Psoas muscle (tissue), 8 donors: ENCODE measurements around the gene MTHFD2. TPM values are rescaled to one million over a fixed set of nuclear protein-coding genes. Genes with fewer than 3 reads are reported as not detected.

Source experiments
- ATAC-seq, 4 donors: fragments of 200-7000 bp; cut with Tn5 transposase; one replicate each; pipeline ENCODE4 v1.9.1; 2020; ENCODE audit warnings: moderate library complexity in 3 of 4, mild to moderate bottlenecking in 2 of 4
- DNase-seq, 2 donors: peaks; one replicate each; pipeline ENCODE4 v3.0.0-alpha.2; 2020
- H3K27ac ChIP-seq: fragments of 200-600 bp; one replicate; pipeline ENCODE4 v1.8.0; 2022
- H3K27me3 ChIP-seq, 3 donors: fragments of 200-600 bp in 1 of 3; one replicate each; pipeline versions ENCODE4 v1.6.1 to v1.8.0; 2013 to 2022; ENCODE audit warnings: low read length in 2 of 3, mild to moderate bottlenecking in 2 of 3, moderate library complexity in 1 of 3; ENCODE audit not compliant: insufficient read depth in 3 of 3
- H3K36me3 ChIP-seq, 2 donors: fragments of 200-600 bp in 1 of 2; one replicate each; pipeline versions ENCODE4 v1.6.1 to v1.8.0; 2013 to 2022; ENCODE audit warnings: low read depth in 1 of 2, mild to moderate bottlenecking in 1 of 2, moderate library complexity in 1 of 2; ENCODE audit not compliant: insufficient read depth in 1 of 2
- H3K4me1 ChIP-seq: fragments of 200-600 bp; one replicate; pipeline ENCODE4 v1.8.0; 2022
- H3K4me3 ChIP-seq: fragments of 200-600 bp; one replicate; pipeline ENCODE4 v1.8.0; 2022; ENCODE audit warnings: mild to moderate bottlenecking
- H3K9me3 ChIP-seq: fragments of 200-600 bp; one replicate; pipeline ENCODE4 v1.8.0; 2022
- CTCF ChIP-seq: fragments of 200-600 bp; IDR thresholded peaks from one replicate; pipeline ENCODE4 v1.8.0; 2022; ENCODE audit warnings: antibody characterized with exemption
- WGBS, 3 donors: extraction: QIAGEN DNeasy Blood & Tissue Kit; methylation state at CpG; one replicate each; pipeline versions ENCODE4 v1.1.6 to v1.1.7; 2013; 5-methylcytosine and 5-hydroxymethylcytosine counted together
- intact Hi-C, 2 donors: fragments of 100-400 bp; cut with DNase I; formaldehyde crosslinking; loops; one replicate each; pipeline versions ENCODE4 v1.11.0 to v1.14.2; 2022
- polyA plus RNA-seq, 3 donors: library from polyadenylated mRNA; stranded (reverse); fragments of 200-250 nt; gene quantifications; one replicate each; pipeline ENCODE4 v1.2.3, GENCODE V29; 2013
- total RNA-seq, 4 donors: library from RNA; stranded (reverse); fragmentation: NEBNext Ultra II Directional in 2 of 4; extraction: Animal tissue kit (Norgen Biotek cat#: 25700) in 2 of 4; gene quantifications; one replicate each; pipeline versions ENCODE4 v1.2.1 to v1.2.4, GENCODE V29; 2021 to 2023
- donor health status: healthy with polysubstance abuse.
- donor health status: DM: no; HTN: no; CAD: no; lungs with moderate emphysema.
- donor health status: Bipolar disorder and iron deficiency.
- donor health status: healthy.
- donor health status: DM: yes; HTN: yes; CAD: no.
- donor health status: DM: no; HTN: no; CAD: no.
- donor health status: DM: no; HTN: no; CAD: no.
- donor health status: DM: yes; HTN: yes; CAD: no.

Gene MTHFD2
- total and polyA plus RNA-seq, 7 donors, result 16.6 to 112 (median 60.4) TPM

GRCh38 chr2:74262681-74263080 lies 64.3 kb downstream of the MTHFD2 start:
- Histone ChIP-seq H3K36me3 (no peaks in the 10 kb centered on the region), H3K9me3 (no peaks in the 10 kb centered on the region), H3K4me3 (no peak overlapping the region), H3K27me3 (no peaks in the 10 kb centered on the region), H3K4me1 (no peaks in the 10 kb centered on the region), H3K27ac (no peak overlapping the region)
- no peak for DNase-seq
- intact Hi-C loops, result loop anchor here in 1 of 2 donors (10.0 kb wide), 1 partner anchor 118 kb away; the partner anchor contains the start of gene BOLA3
- TF ChIP-seq CTCF, result no peak
- WGBS, 3 donors, result 95 to 97% (median 95%) methylated on average over 6 of the region's 6 CpGs
- ATAC-seq, result no peak

- Histone ChIP-seq H3K9me3 (no peaks in the 10 kb centered on the region), H3K36me3 (no peaks in the 10 kb centered on the region), H3K27me3 (no peaks in the 10 kb centered on the region), H3K4me3 (no peak overlapping the region), H3K27ac (no peak overlapping the region), H3K4me1 (no peaks in the 10 kb centered on the region)
- no peak for DNase-seq
- intact Hi-C loops, result loop anchor here in 1 of 2 donors (10.0 kb wide), 1 partner anchor 119 kb away; the partner anchor contains the start of gene BOLA3
- ATAC-seq, result no peak
- no peak for TF ChIP-seq CTCF
- WGBS, 3 donors, result 16 to 30% (median 18%) methylated on average over 1 of the region's 1 CpG
Observed at GRCh38 chr2:74264281-74264680, 65.9 kb downstream of the MTHFD2 start.

GRCh38 chr2:74267068-74267467 lies 68.7 kb downstream of the MTHFD2 start:
- no peak for ATAC-seq

More at GRCh38 chr2:74267068-74267467, 68.7 kb downstream of the MTHFD2 start:
- intact Hi-C loops, result loop anchor here in 1 of 2 donors (10.0 kb wide), 1 partner anchor 122 kb away; the partner anchor contains the start of gene BOLA3
- Histone ChIP-seq H3K9me3 (no peaks in the 10 kb centered on the region), H3K4me1 (no peaks in the 10 kb centered on the region), H3K4me3 (no peak overlapping the region), H3K36me3 (no peaks in the 10 kb centered on the region), H3K27me3 (no peaks in the 10 kb centered on the region), H3K27ac (no peak overlapping the region)
- 29 to 33% (median 33%) methylated on average over 4 of the region's 4 CpGs for WGBS, 3 donors
- no peak for TF ChIP-seq CTCF
- no peak for DNase-seq

Other genes with a start within 250 kb of the MTHFD2 start
- gene TET3, start 213.7 kb upstream of the MTHFD2 start, total RNA-seq, result 1 to 10 TPM; 1.7 to 4.8 (median 3.9) TPM
- gene TET3, start 213.7 kb upstream of the MTHFD2 start, polyA plus RNA-seq, result 10 to 100 TPM in 1 of 3 donors, 1 to 10 TPM in 1, under 1 TPM in 1; 0.56 to 11.2 (median 1.0) TPM
- 10 to 100 TPM; 47.7 to 65.9 (median 54.3) TPM for gene BOLA3, start 50.7 kb upstream of the MTHFD2 start, total RNA-seq
- 100 to 1,000 TPM in 2 of 3 donors, 10 to 100 TPM in 1; 99.6 to 117 (median 103) TPM for gene BOLA3, start 50.7 kb upstream of the MTHFD2 start, polyA plus RNA-seq
- gene MOB1A, start 19.7 kb upstream of the MTHFD2 start, total RNA-seq, result 10 to 100 TPM; 28.0 to 44.3 (median 28.9) TPM
- 10 to 100 TPM; 13.6 to 71.2 (median 24.8) TPM for gene MOB1A, start 19.7 kb upstream of the MTHFD2 start, polyA plus RNA-seq
- gene SLC4A5, start 144.8 kb downstream of the MTHFD2 start, total RNA-seq, result 1 to 10 TPM in 3 of 4 donors, under 1 TPM in 1; 0.57 to 5.7 (median 2.3) TPM
- under 1 TPM; 0.27 to 0.53 (median 0.42) TPM for gene SLC4A5, start 144.8 kb downstream of the MTHFD2 start, polyA plus RNA-seq
- 100 to 1,000 TPM in 3 of 4 donors, 10 to 100 TPM in 1; 99.0 to 131 (median 116) TPM for gene DCTN1, start 181.7 kb downstream of the MTHFD2 start, total RNA-seq
- 10 to 100 TPM; 45.6 to 61.3 (median 52.1) TPM for gene DCTN1, start 181.7 kb downstream of the MTHFD2 start, polyA plus RNA-seq
- gene C2orf81, start 223.0 kb downstream of the MTHFD2 start, total RNA-seq, result under 1 TPM; 0.15 to 0.46 (median 0.39) TPM
- under 1 TPM; 0.06 to 0.34 (median 0.23) TPM for gene C2orf81, start 223.0 kb downstream of the MTHFD2 start, polyA plus RNA-seq
- gene WDR54, start 223.1 kb downstream of the MTHFD2 start, total RNA-seq, result 1 to 10 TPM; 1.1 to 1.6 (median 1.4) TPM
- gene WDR54, start 223.1 kb downstream of the MTHFD2 start, polyA plus RNA-seq, result 1 to 10 TPM in 2 of 3 donors, under 1 TPM in 1; 0.52 to 2.4 (median 2.4) TPM
- 10 to 100 TPM in 2 of 4 donors, 1 to 10 TPM in 2; 6.0 to 18.8 (median 9.0) TPM for gene RTKN, start 243.3 kb downstream of the MTHFD2 start, total RNA-seq
- gene RTKN, start 243.3 kb downstream of the MTHFD2 start, polyA plus RNA-seq, result 10 to 100 TPM in 1 of 3 donors, 1 to 10 TPM in 2; 3.1 to 12.1 (median 6.6) TPM